H1 (cell line): ENCODE data around the gene RTCA. TPM values are rescaled to one million over a fixed set of nuclear protein-coding genes. Genes with fewer than 3 reads are reported as not detected.

Experiments
- CTCF ChIA-PET: fragments of 300-600 bp; sonication (Branson Sonifier 250); formaldehyde crosslinking; loops from one replicate; lab custom pipeline; 2021; ENCODE audit not compliant: partially characterized antibody; lab: Charles Lee
- POLR2A ChIA-PET: fragments of 300-600 bp; sonication (Branson Sonifier 250); formaldehyde crosslinking; loops from one replicate; lab custom pipeline; 2021; ENCODE audit warnings: inconsistent platforms; ENCODE audit not compliant: partially characterized antibody; lab: Charles Lee
- DNase-seq, 2 experiments: peaks; one replicate each; pipeline versions ENCODE4 v3.0.0 to v3.0.0-alpha.2; 2010 to 2022; ENCODE audit warnings: low spot score in 2 of 2, low read depth in 1 of 2, mixed read lengths in 1 of 2
- FAIRE-seq: peaks from 2 replicates; lab custom pipeline; 2011; peaks lifted over from hg19 to GRCh38; lab: Jason Lieb, UNC
- H2AFZ ChIP-seq: 2 replicates; pipeline ENCODE4 v1.8.1; 2012; ENCODE audit warnings: low read length, inconsistent platforms
- H2AK5ac ChIP-seq: 2 replicates; pipeline ENCODE4 v1.6.1; 2013; ENCODE audit warnings: low read depth, low read length
- H2BK120ac ChIP-seq: replicated peaks from 2 replicates; pipeline ENCODE3; 2013; ENCODE audit warnings: low read depth, low read length, inconsistent platforms
- H2BK12ac ChIP-seq: 2 replicates; pipeline ENCODE4 v1.6.1; 2013; ENCODE audit warnings: low read depth, low read length
- H2BK15ac ChIP-seq: 2 replicates; pipeline ENCODE4 v1.6.1; 2013; ENCODE audit warnings: low read length
- H2BK20ac ChIP-seq: 2 replicates; pipeline ENCODE4 v1.6.1; 2013; ENCODE audit warnings: low read length
- H2BK5ac ChIP-seq: 2 replicates; pipeline ENCODE4 v1.6.1; 2013; ENCODE audit warnings: low read depth, low read length
- H3K14ac ChIP-seq: 2 replicates; pipeline ENCODE4 v1.6.1; 2013; ENCODE audit warnings: inconsistent platforms; ENCODE audit not compliant: insufficient read length
- H3K18ac ChIP-seq: 2 replicates; pipeline ENCODE4 v1.6.1; 2013; ENCODE audit warnings: low read length; ENCODE audit errors: extremely low read depth
- H3K23ac ChIP-seq: 2 replicates; pipeline ENCODE4 v1.6.1; 2013; ENCODE audit warnings: inconsistent platforms; ENCODE audit not compliant: insufficient read length
- H3K23me2 ChIP-seq: 2 replicates; pipeline ENCODE4 v1.6.1; 2013; ENCODE audit warnings: low read depth, low read length
- H3K27ac ChIP-seq: 2 replicates; pipeline ENCODE4 v1.6.1; 2011; ENCODE audit warnings: low read depth, low read length, inconsistent platforms
- H3K27me3 ChIP-seq, 4 experiments: replicated peaks in 1 of 4; 1 replicate in 1 of 4; 2 replicates in 3 of 4; pipeline versions ENCODE4 v1.6.1 to v1.8.1; 2011 to 2013; ENCODE audit warnings: low read length in 3 of 4, mild to moderate bottlenecking in 3 of 4, inconsistent platforms in 2 of 4, mixed read lengths in 2 of 4, moderate library complexity in 1 of 4; ENCODE audit not compliant: control insufficient read depth in 3 of 4, insufficient read depth in 3 of 4; ENCODE audit errors: extremely low read depth in 1 of 4
- H3K36me3 ChIP-seq, 4 experiments: 2 replicates each; pipeline versions ENCODE4 v1.6.1 to v1.8.1; 2011 to 2013; ENCODE audit warnings: mild to moderate bottlenecking in 4 of 4, low read length in 3 of 4, moderate library complexity in 2 of 4, control low read depth in 1 of 4, inconsistent platforms in 1 of 4; ENCODE audit not compliant: insufficient read depth in 4 of 4, control insufficient read depth in 2 of 4
- H3K4ac ChIP-seq: replicated peaks from 2 replicates; pipeline ENCODE3; 2013; ENCODE audit warnings: low read length, low read depth, mixed read lengths, inconsistent platforms; ENCODE audit not compliant: insufficient read length
- H3K4me1 ChIP-seq, 4 experiments: replicated peaks in 1 of 4; 1 replicate in 1 of 4; 2 replicates in 3 of 4; pipeline versions ENCODE4 v1.6.1 to v1.8.1; 2011 to 2013; ENCODE audit warnings: low read length in 3 of 4, inconsistent platforms in 2 of 4, mixed read lengths in 1 of 4; ENCODE audit not compliant: insufficient read depth in 4 of 4, control insufficient read depth in 3 of 4
- H3K4me2 ChIP-seq, 2 experiments: 2 replicates each; pipeline versions ENCODE4 v1.6.1 to v1.8.1; 2011 to 2013; ENCODE audit warnings: low read depth in 2 of 2, low read length in 2 of 2, control low read depth in 1 of 2, inconsistent platforms in 1 of 2, mild to moderate bottlenecking in 1 of 2; ENCODE audit not compliant: insufficient read depth in 1 of 2
- H3K4me3 ChIP-seq, 4 experiments: fragments of 200-600, 300-600 bp in 1 of 4; sonication (generic), shearing (Covaris generic), sonication (Bioruptor Twin) in 1 of 4; 2 replicates each; pipeline versions ENCODE4 v1.5.1 to v1.8.1; 2011 to 2016; ENCODE audit warnings: low read length in 4 of 4, low read depth in 3 of 4, control low read depth in 2 of 4, inconsistent platforms in 2 of 4, mild to moderate bottlenecking in 2 of 4, mixed read lengths in 1 of 4, moderate library complexity in 1 of 4; ENCODE audit not compliant: insufficient read depth in 2 of 4; ENCODE audit errors: extremely low read depth in 1 of 4
- H3K56ac ChIP-seq: replicated peaks from 2 replicates; pipeline ENCODE3; 2013; ENCODE audit warnings: low read depth, mild to moderate bottlenecking, mixed read lengths, low read length, inconsistent platforms; ENCODE audit not compliant: insufficient read length
- H3K79me1 ChIP-seq: 2 replicates; pipeline ENCODE4 v1.6.1; 2013; ENCODE audit warnings: low read depth, low read length, control low read depth
- H3K79me2 ChIP-seq, 2 experiments: 2 replicates each; pipeline versions ENCODE4 v1.6.1 to v1.8.1; 2012 to 2013; ENCODE audit warnings: low read length in 2 of 2, mild to moderate bottlenecking in 2 of 2, inconsistent platforms in 1 of 2; ENCODE audit not compliant: insufficient read depth in 2 of 2, control insufficient read depth in 1 of 2
- H3K9ac ChIP-seq, 4 experiments: replicated peaks in 1 of 4; 1 replicate in 1 of 4; 2 replicates in 3 of 4; pipeline versions ENCODE4 v1.6.1 to v1.8.1; 2011 to 2013; ENCODE audit warnings: low read depth in 3 of 4, low read length in 3 of 4, control low read depth in 2 of 4, mild to moderate bottlenecking in 2 of 4, moderate library complexity in 2 of 4, inconsistent platforms in 1 of 4; ENCODE audit errors: extremely low read depth in 1 of 4
- H3K9me3 ChIP-seq, 2 experiments: 2 replicates each; pipeline versions ENCODE4 v1.6.1 to v1.8.1; 2012 to 2013; ENCODE audit warnings: mild to moderate bottlenecking in 2 of 2, moderate library complexity in 2 of 2, control low read depth in 1 of 2, inconsistent platforms in 1 of 2, low read depth in 1 of 2, low read length in 1 of 2, mixed read lengths in 1 of 2; ENCODE audit not compliant: insufficient read depth in 2 of 2
- H4K20me1 ChIP-seq, 2 experiments: replicated peaks in 1 of 2; 2 replicates each; pipeline versions ENCODE3 to v1.8.1; 2011 to 2013; ENCODE audit warnings: inconsistent platforms in 2 of 2, low read length in 2 of 2, mild to moderate bottlenecking in 1 of 2; ENCODE audit not compliant: insufficient read depth in 2 of 2, control insufficient read depth in 1 of 2
- H4K5ac ChIP-seq: 2 replicates; pipeline ENCODE4 v1.6.1; 2013; ENCODE audit warnings: low read length, low read depth, mixed read lengths, inconsistent platforms; ENCODE audit not compliant: insufficient read length
- H4K8ac ChIP-seq: 2 replicates; pipeline ENCODE4 v1.8.0; 2013; ENCODE audit warnings: mild to moderate bottlenecking, moderate library complexity, low read length, inconsistent platforms; ENCODE audit not compliant: insufficient read depth; ENCODE audit errors: extremely low read depth
- H4K91ac ChIP-seq: replicated peaks from 2 replicates; pipeline ENCODE3; 2013; ENCODE audit warnings: low read length, mixed read lengths, inconsistent platforms; ENCODE audit not compliant: insufficient read length
- BCL11A ChIP-seq, 2 experiments: IDR thresholded peaks; one replicate each; pipeline ENCODE4 v1.6.1; 2011; ENCODE audit warnings: low read depth in 2 of 2, low read length in 2 of 2, mild to moderate bottlenecking in 2 of 2
- EGR1 ChIP-seq: IDR thresholded peaks from 2 replicates; pipeline ENCODE4 v1.6.1; 2011; ENCODE audit warnings: low read depth, low read length, borderline replicate concordance
- NRF1 ChIP-seq: IDR thresholded peaks from 2 replicates; pipeline ENCODE4 v1.6.1; 2011; ENCODE audit warnings: mild to moderate bottlenecking, low read depth, low read length, improper control_type of control experiment
- PHF8 ChIP-seq: fragments of 200-600 bp; sonication (generic); conservative IDR thresholded peaks from 2 replicates; pipeline ENCODE4 v1.7.1; 2012; ENCODE audit warnings: low read depth, mild to moderate bottlenecking, inconsistent platforms, low read length, moderate library complexity
- POLR2A ChIP-seq, 2 experiments: IDR thresholded peaks; 1 replicate in 1 of 2; 2 replicates in 1 of 2; pipeline ENCODE4 v1.6.1; 2011; ENCODE audit warnings: low read depth in 2 of 2, low read length in 2 of 2, mild to moderate bottlenecking in 2 of 2; ENCODE audit errors: control extremely low read depth in 1 of 2
- POU5F1 ChIP-seq: IDR thresholded peaks from 2 replicates; pipeline ENCODE4 v1.6.1; 2011; ENCODE audit warnings: low read depth, mild to moderate bottlenecking, low read length, moderate library complexity
- SUZ12 ChIP-seq: fragments of 200-600 bp; sonication (generic); IDR thresholded peaks from 2 replicates; pipeline ENCODE4 v1.6.1; 2012; ENCODE audit warnings: mild to moderate bottlenecking, inconsistent platforms, low read length, moderate library complexity, mixed read lengths
- TBP ChIP-seq: IDR thresholded peaks from 2 replicates; pipeline ENCODE4 v1.6.1; 2011; ENCODE audit warnings: low read depth, low read length, improper control_type of control experiment
- ZNF274 ChIP-seq: IDR thresholded peaks from 2 replicates; pipeline ENCODE4 v1.7.0; 2012; ENCODE audit warnings: low read length, borderline replicate concordance; ENCODE audit errors: extremely low read depth
- whole genome bisulfite sequencing, 2 experiments: shearing (Covaris generic) in 1 of 2; methylation state at CpG; one replicate each; pipeline versions ENCODE4 v1.1.6 to v1.1.7; 2013 to 2015; ENCODE audit warnings: low lambda C conversion rate in 2 of 2, mixed read lengths in 2 of 2, inconsistent platforms in 1 of 2, low coverage in 1 of 2, missing lambda C conversion rate in 1 of 2; ENCODE audit not compliant: insufficient replicate concordance in 2 of 2, insufficient coverage in 1 of 2, insufficient read length in 1 of 2; ENCODE audit errors: extremely low coverage in 1 of 2, missing lambda C conversion rate in 1 of 2; 5-methylcytosine and 5-hydroxymethylcytosine counted together
- long read RNA-seq, 2 experiments: library from RNA in 1 of 2; library from capped mRNA in 1 of 2; stranded (forward); transcript quantifications; one replicate each; pipeline ENCODE4 v2.0.0, GENCODE V29; 2021; ENCODE audit warnings: inconsistent platforms in 1 of 2
- polyA minus RNA-seq, 3 experiments: library from RNA; depleted of rRNA, polyadenylated mRNA; stranded (reverse); fragments of >200 nt; gene quantifications; 1 replicate in 2 of 3; 2 replicates in 1 of 3; pipeline ENCODE4 v1.2.3, GENCODE V29; 2011
- polyA plus RNA-seq, 7 experiments: library from polyadenylated mRNA; depleted of rRNA in 3 of 7; stranded (reverse) in 5 of 7; unstranded in 2 of 7; fragments of >200 nt in 5 of 7; fragments of 200-250 nt in 2 of 7; gene quantifications; 1 replicate in 5 of 7; 2 replicates in 1 of 7; 4 replicates in 1 of 7; pipeline versions ENCODE4 v1.2.1 to v1.2.3, GENCODE V29; 2011 to 2013; ENCODE audit warnings: missing spikeins in 2 of 7, mixed read lengths in 2 of 7
- total RNA-seq: library from RNA; stranded (reverse); fragmentation: NEBNext Ultra II Directional; extraction: Animal tissue kit (Norgen Biotek cat#: 25700); gene quantifications from 2 replicates; pipeline ENCODE4 v1.2.1, GENCODE V29; 2021

RTCA gene
- total RNA-seq (31.6 and 31.8 TPM in 2 replicates), polyA plus RNA-seq (2011; rRNA removed) (10.7 and 13.8 TPM in 2 replicates), polyA minus RNA-seq (2011; rRNA and poly(A)+ RNA removed) (11.0 and 14.6 TPM in 2 replicates)
- polyA plus RNA-seq (2011; cell fraction: cytosol; rRNA removed): 18.4 TPM
- 18.5 TPM for polyA plus RNA-seq (2011; cell fraction: nucleus; rRNA removed)
- polyA plus RNA-seq (2012, experiment 1 of 2): 19.4 to 28.4 TPM (median 23.4 TPM) in 4 replicates
- polyA plus RNA-seq (2012, experiment 2 of 2): 3.7 TPM
- polyA plus RNA-seq (2013, experiment 1 of 2): 21.3 TPM
- 20.9 TPM for polyA plus RNA-seq (2013, experiment 2 of 2)
- polyA minus RNA-seq (2011; cell fraction: cytosol; rRNA and poly(A)+ RNA removed): 7.4 TPM
- 30.4 TPM for polyA minus RNA-seq (2011; cell fraction: nucleus; rRNA and poly(A)+ RNA removed)
- long read RNA-seq, experiment 1, transcript RTCA-203 (11 exons, 2,535 nt): major isoform, 20 of 39 reads
- long read RNA-seq, experiment 1, partial matches to known transcripts: 12 of 39 reads
- long read RNA-seq, experiment 1, other reads (novel, unspliced or antisense): 7 of 39 reads
- long read RNA-seq, experiment 2, transcript RTCA-203 (11 exons, 2,535 nt): major isoform, 22 of 46 reads
- long read RNA-seq, experiment 2, partial matches to known transcripts: 21 of 46 reads
- long read RNA-seq, experiment 2, other reads (novel, unspliced or antisense): 3 of 46 reads

GRCh38 chr1:100265931-100266740, at the start of gene RTCA:
RTCA (plus strand) TSS chr1:100266216; CDS start chr1:100266376, 160 bp downstream.
- Histone ChIP-seq H3K27ac (peak within 1 kb of the TSS; percentile 87), H4K20me1 (no peaks in the 10 kb centered on the region), H3K4me3 (peak within 1 kb of the TSS; percentile 83 to 93 (median 90)), H4K91ac (peak within 1 kb of the TSS; percentile 58), H2AK5ac (no peak within 1 kb of the TSS), H2AFZ (peak within 1 kb of the TSS; percentile 97), H3K18ac (peak within 1 kb of the TSS; percentile 68), H2BK15ac (0 out of 2 replicates have a peak within 1 kb of the TSS, but pooled peaks have one; percentile 46), H3K4me1 (peaks cover 0 to 3% (median under 1%) of the 10 kb centered on the region in 4 experiments; a peak in 3 of 7 replicates), H4K8ac (peak within 1 kb of the TSS; percentile 96), H2BK120ac (no peak within 1 kb of the TSS), H3K4me2 (peak within 1 kb of the TSS; percentile 85 to 93), H3K23ac (no peak within 1 kb of the TSS), H3K14ac (peak within 1 kb of the TSS; percentile 74), H3K23me2 (no peaks in the 10 kb centered on the region), H3K79me1 (no peaks in the 10 kb centered on the region), H3K27me3 (no peaks in the 10 kb centered on the region), H3K9ac (peak within 1 kb of the TSS; percentile 84 to 90 (median 87)), H2BK20ac (no peak within 1 kb of the TSS), H3K9me3 (no peaks in the 10 kb centered on the region), H3K4ac (peak within 1 kb of the TSS; percentile 79), H2BK5ac (peak within 1 kb of the TSS; percentile 89; the same call in 1 of the 2 replicates), H3K56ac (no peak within 1 kb of the TSS), H2BK12ac (no peak within 1 kb of the TSS), H3K36me3 (peaks cover 4 to 32% (median 20%) of the 10 kb centered on the region in 4 experiments; a peak in 5 of 8 replicates), H4K5ac (peak within 1 kb of the TSS; percentile 41), H3K79me2 (peaks cover 0 to 19% of the 10 kb centered on the region in 2 experiments; a peak in 2 of 4 replicates)
- DNase-seq (peak; percentile 87 to 95), FAIRE-seq (no peak)
- CTCF ChIA-PET: interaction anchor here (0.7 to 2.3 kb wide), 16 partner anchors 10 to 197 kb away, joined by 3 to 17 read pairs (median 4); no protein-coding TSS in a partner anchor
- POLR2A ChIA-PET: interaction anchor here (0.7 to 3.4 kb wide), 17 partner anchors 8 to 194 kb away, joined by 3 to 30 read pairs (median 4); partner anchors contain the start of genes CDC14A, DBT, SASS6 and TRMT13
- 2% methylated on average over 51 of the region's 53 CpGs; no CpG with 5 or more reads in 1 of the 2 experiments for WGBS, 2 experiments
- TF ChIP-seq NRF1 (peak; percentile 85), POU5F1 (no peak), BCL11A (IDR thresholded peaks at IDR 0.05; ENCODE audit: low read depth in 2 of 2, low read length in 2 of 2) (no peak), EGR1 (no peak), POLR2A (IDR thresholded peaks at IDR 0.05; ENCODE audit: control extremely low read depth in 1 of 2, low read depth in 2 of 2, low read length in 2 of 2) (peak; percentile 51 to 90), TBP (peak; percentile 86), SUZ12 (no peak), ZNF274 (no peak), PHF8 (peak; percentile 79)
